Stomach smooth muscle (tissue), 2 donors: ENCODE results near the gene BTBD9.

Experiments
- H3K27ac ChIP-seq: one replicate; pipeline ENCODE4 v1.7.0; 2013; ENCODE audit warnings: mild to moderate bottlenecking, low read length, inconsistent platforms
- H3K27me3 ChIP-seq, 2 donors: one replicate each; pipeline ENCODE4 v1.7.0; 2013; ENCODE audit warnings: low read length in 2 of 2; ENCODE audit not compliant: insufficient read depth in 2 of 2, control insufficient read depth in 1 of 2
- H3K36me3 ChIP-seq, 2 donors: one replicate each; pipeline ENCODE4 v1.7.0; 2013; ENCODE audit warnings: low read length in 2 of 2; ENCODE audit not compliant: control insufficient read depth in 2 of 2, insufficient read depth in 2 of 2
- H3K4me1 ChIP-seq: one replicate; pipeline ENCODE4 v1.7.0; 2013; ENCODE audit warnings: low read length; ENCODE audit not compliant: control insufficient read depth, insufficient read depth
- H3K4me3 ChIP-seq, 2 donors: one replicate each; pipeline ENCODE4 v1.7.0; 2013; ENCODE audit warnings: low read length in 2 of 2
- H3K9ac ChIP-seq, 2 donors: one replicate each; pipeline ENCODE4 v1.7.0; 2013; ENCODE audit warnings: low read length in 2 of 2, mild to moderate bottlenecking in 1 of 2
- H3K9me3 ChIP-seq, 2 donors: one replicate each; pipeline ENCODE4 v1.7.0; 2013; ENCODE audit warnings: low read length in 2 of 2; ENCODE audit not compliant: control insufficient read depth in 2 of 2
- donor health status: healthy.
- donor health status: Pancreatic carcinoma.

The BTBD9 gene

GRCh38 chr6:38182426-38182825 is 457.3 kb downstream of the BTBD9 start:
- no peak overlapping the region for H3K4me3 ChIP-seq
- no peak overlapping the region for H3K27ac ChIP-seq
- no peak overlapping the region for H3K9ac ChIP-seq
- no peaks in the 10 kb centered on the region for H3K27me3 ChIP-seq
- H3K36me3 ChIP-seq, result no peaks in the 10 kb centered on the region
- H3K4me1 ChIP-seq, result no peaks in the 10 kb centered on the region
- H3K9me3 ChIP-seq, result no peaks in the 10 kb centered on the region

- H3K4me1 ChIP-seq, result no peaks in the 10 kb centered on the region
- no peak overlapping the region for H3K27ac ChIP-seq
- H3K27me3 ChIP-seq, result no peaks in the 10 kb centered on the region
These were observed 459.1 kb downstream of the BTBD9 start for GRCh38 chr6:38180586-38180985.

GRCh38 chr6:38179794-38180430 is 459.8 kb downstream of the BTBD9 start:
- H3K27ac ChIP-seq, result no peak overlapping the region
- H3K9ac ChIP-seq, result no peak overlapping the region
- no peaks in the 10 kb centered on the region for H3K4me1 ChIP-seq
- H3K4me3 ChIP-seq, result no peak overlapping the region
- no peaks in the 10 kb centered on the region for H3K27me3 ChIP-seq
- H3K9me3 ChIP-seq, result no peaks in the 10 kb centered on the region
- peaks cover 0 to under 1% of the 10 kb centered on the region in 2 donors for H3K36me3 ChIP-seq

More at GRCh38 chr6:38180586-38180985, 459.1 kb downstream of the BTBD9 start:
- no peaks in the 10 kb centered on the region for H3K9me3 ChIP-seq
- no peak overlapping the region for H3K9ac ChIP-seq
- no peak overlapping the region for H3K4me3 ChIP-seq
- no peaks in the 10 kb centered on the region for H3K36me3 ChIP-seq

GRCh38 chr6:38179300-38179699 is 460.4 kb downstream of the BTBD9 start:
- Histone ChIP-seq H3K9ac (no peak overlapping the region), H3K27ac (no peak overlapping the region), H3K9me3 (no peaks in the 10 kb centered on the region), H3K4me1 (no peaks in the 10 kb centered on the region), H3K27me3 (no peaks in the 10 kb centered on the region), H3K36me3 (peaks cover 0 to 2% of the 10 kb centered on the region in 2 donors), H3K4me3 (no peak overlapping the region)

GRCh38 chr6:38178584-38178886 is 461.2 kb downstream of the BTBD9 start:
- no peaks in the 10 kb centered on the region for H3K9me3 ChIP-seq
- H3K36me3 ChIP-seq, result peaks cover 0 to 6% of the 10 kb centered on the region in 2 donors
- H3K27ac ChIP-seq, result no peak overlapping the region
- no peaks in the 10 kb centered on the region for H3K4me1 ChIP-seq
- H3K4me3 ChIP-seq, result no peak overlapping the region
- no peak overlapping the region for H3K9ac ChIP-seq
- no peaks in the 10 kb centered on the region for H3K27me3 ChIP-seq

GRCh38 chr6:38177882-38178583 is 461.7 kb downstream of the BTBD9 start:
- Histone ChIP-seq H3K27me3 (no peaks in the 10 kb centered on the region), H3K36me3 (peaks cover 0 to 6% of the 10 kb centered on the region in 2 donors), H3K9ac (no peak overlapping the region), H3K4me3 (no peak overlapping the region), H3K4me1 (no peaks in the 10 kb centered on the region), H3K27ac (no peak overlapping the region), H3K9me3 (no peaks in the 10 kb centered on the region)

- Histone ChIP-seq H3K27me3 (no peaks in the 10 kb centered on the region), H3K4me1 (no peaks in the 10 kb centered on the region), H3K4me3 (no peak overlapping the region), H3K9me3 (no peaks in the 10 kb centered on the region), H3K9ac (no peak overlapping the region), H3K27ac (no peak overlapping the region), H3K36me3 (peaks cover 0 to 6% of the 10 kb centered on the region in 2 donors)
These were observed 462.7 kb downstream of the BTBD9 start for GRCh38 chr6:38176797-38177751.

GRCh38 chr6:38175786-38176185 is 463.9 kb downstream of the BTBD9 start:
- Histone ChIP-seq H3K4me1 (peaks cover under 1% of the 10 kb centered on the region), H3K27ac (no peak overlapping the region), H3K9ac (no peak overlapping the region), H3K27me3 (no peaks in the 10 kb centered on the region), H3K9me3 (no peaks in the 10 kb centered on the region), H3K4me3 (no peak overlapping the region), H3K36me3 (peaks cover 0 to 6% of the 10 kb centered on the region in 2 donors)

GRCh38 chr6:38174806-38175495 is 464.8 kb downstream of the BTBD9 start:
- Histone ChIP-seq H3K9me3 (no peaks in the 10 kb centered on the region), H3K4me3 (no peak overlapping the region), H3K27me3 (no peaks in the 10 kb centered on the region), H3K9ac (no peak overlapping the region), H3K27ac (no peak overlapping the region), H3K36me3 (peaks cover 0 to 6% of the 10 kb centered on the region in 2 donors), H3K4me1 (peaks cover 9% of the 10 kb centered on the region)

- Histone ChIP-seq H3K9me3 (no peaks in the 10 kb centered on the region), H3K27me3 (no peaks in the 10 kb centered on the region), H3K9ac (no peak overlapping the region), H3K4me1 (peaks cover 10% of the 10 kb centered on the region), H3K36me3 (peaks cover 0 to 6% of the 10 kb centered on the region in 2 donors), H3K4me3 (no peak overlapping the region), H3K27ac (no peak overlapping the region)
These were observed 465.4 kb downstream of the BTBD9 start for GRCh38 chr6:38174315-38174714.
